SU-DHL-6 (cell line): ENCODE data around the gene S100A9.

Experiments used
- H2AFZ ChIP-seq: fragments of 200-600 bp; sonication (generic); 2 replicates; pipeline ENCODE4 v1.6.1; 2014; ENCODE audit warnings: low read depth, mild to moderate bottlenecking, moderate library complexity, mixed read lengths, antibody characterized with exemption, low read length; ENCODE audit not compliant: severe bottlenecking
- H3F3A ChIP-seq: fragments of 200-600 bp; shearing (Covaris generic); 2 replicates; pipeline ENCODE4 v1.6.0; 2016; ENCODE audit warnings: antibody characterized with exemption, mild to moderate bottlenecking; ENCODE audit not compliant: insufficient read depth
- H3K27ac ChIP-seq: fragments of 200-600 bp; sonication (generic); 2 replicates; pipeline ENCODE4 v1.5.1; 2016; ENCODE audit warnings: low read depth, mild to moderate bottlenecking, low read length, moderate library complexity, mixed read lengths
- H3K27me3 ChIP-seq: fragments of 200-600 bp; sonication (generic), shearing (Covaris generic); 2 replicates; pipeline ENCODE4 v1.6.0; 2014; ENCODE audit warnings: mild to moderate bottlenecking, low read length
- H3K36me3 ChIP-seq: fragments of 200-600 bp; sonication (generic); 2 replicates; pipeline ENCODE4 v1.6.1; 2014; ENCODE audit warnings: mild to moderate bottlenecking, low read length, mixed read lengths
- H3K4me2 ChIP-seq: fragments of 300-600, 200-600 bp; shearing (Covaris generic), sonication (generic); 2 replicates; pipeline ENCODE4 v1.6.0; 2014; ENCODE audit warnings: low read length, low read depth, mild to moderate bottlenecking; ENCODE audit not compliant: poor library complexity, severe bottlenecking
- H3K4me3 ChIP-seq: fragments of 200-600 bp; sonication (generic); 2 replicates; pipeline ENCODE4 v1.5.1; 2014; ENCODE audit warnings: antibody characterized with exemption, low read length, mild to moderate bottlenecking, mixed read lengths; ENCODE audit not compliant: insufficient read depth, poor library complexity, severe bottlenecking
- H3K79me2 ChIP-seq: fragments of 200-600 bp; sonication (generic); 2 replicates; pipeline ENCODE4 v1.6.1; 2014; ENCODE audit warnings: mild to moderate bottlenecking, low read length, moderate library complexity; ENCODE audit not compliant: insufficient read depth
- H3K9ac ChIP-seq: fragments of 200-600 bp; sonication (generic); 2 replicates; pipeline ENCODE4 v1.7.0; 2014; ENCODE audit warnings: mild to moderate bottlenecking, low read length
- H3K9me2 ChIP-seq: fragments of 200-600 bp; sonication (generic); replicated peaks from 2 replicates; pipeline ENCODE4 v1.6.1; 2014; ENCODE audit warnings: low read length; ENCODE audit not compliant: insufficient read depth
- H3K9me3 ChIP-seq: fragments of 200-600 bp; sonication (generic); 2 replicates; pipeline ENCODE4 v1.6.1; 2014; ENCODE audit warnings: low read length, mixed read lengths; ENCODE audit not compliant: insufficient read depth
- H4K20me1 ChIP-seq: fragments of 200-600 bp; sonication (generic); 2 replicates; pipeline ENCODE4 v1.6.1; 2014; ENCODE audit warnings: low read depth, mild to moderate bottlenecking, antibody characterized with exemption, low read length, moderate library complexity, mixed read lengths
- EZH2phosphoT487 ChIP-seq: fragments of 200-600 bp; sonication (generic), shearing (Covaris generic); conservative IDR thresholded peaks from 2 replicates; pipeline ENCODE4 v1.6.1; 2018; ENCODE audit warnings: mild to moderate bottlenecking, antibody characterized with exemption, low read length, moderate library complexity, mixed read lengths
- TF ChIP-seq, protein P1 (sequence below): fragments of 200-600 bp; sonication (generic); IDR thresholded peaks from one replicate; pipeline ENCODE4 v1.5.1; 2017; ENCODE audit warnings: antibody characterized with exemption, mild to moderate bottlenecking, low read length, moderate library complexity; ENCODE audit not compliant: insufficient read depth, poor library complexity, severe bottlenecking

Gene S100A9

GRCh38 chr1:153357853-153358690 lies at the start of gene S100A9:
TSS of gene S100A9 (plus strand) at chr1:153357854. CDS start at chr1:153358284, 430 bp downstream.
- no peaks in the 10 kb centered on the region for H3K79me2 ChIP-seq
- no peaks in the 10 kb centered on the region for H3K27me3 ChIP-seq
- no peak within 1 kb of the TSS for H2AFZ ChIP-seq
- no peak within 1 kb of the TSS for H3K4me3 ChIP-seq
- no peaks in the 10 kb centered on the region for H3F3A ChIP-seq
- no peaks in the 10 kb centered on the region for H4K20me1 ChIP-seq
- no peak for TF ChIP-seq EZH2phosphoT487
- TF ChIP-seq, protein P1, sequence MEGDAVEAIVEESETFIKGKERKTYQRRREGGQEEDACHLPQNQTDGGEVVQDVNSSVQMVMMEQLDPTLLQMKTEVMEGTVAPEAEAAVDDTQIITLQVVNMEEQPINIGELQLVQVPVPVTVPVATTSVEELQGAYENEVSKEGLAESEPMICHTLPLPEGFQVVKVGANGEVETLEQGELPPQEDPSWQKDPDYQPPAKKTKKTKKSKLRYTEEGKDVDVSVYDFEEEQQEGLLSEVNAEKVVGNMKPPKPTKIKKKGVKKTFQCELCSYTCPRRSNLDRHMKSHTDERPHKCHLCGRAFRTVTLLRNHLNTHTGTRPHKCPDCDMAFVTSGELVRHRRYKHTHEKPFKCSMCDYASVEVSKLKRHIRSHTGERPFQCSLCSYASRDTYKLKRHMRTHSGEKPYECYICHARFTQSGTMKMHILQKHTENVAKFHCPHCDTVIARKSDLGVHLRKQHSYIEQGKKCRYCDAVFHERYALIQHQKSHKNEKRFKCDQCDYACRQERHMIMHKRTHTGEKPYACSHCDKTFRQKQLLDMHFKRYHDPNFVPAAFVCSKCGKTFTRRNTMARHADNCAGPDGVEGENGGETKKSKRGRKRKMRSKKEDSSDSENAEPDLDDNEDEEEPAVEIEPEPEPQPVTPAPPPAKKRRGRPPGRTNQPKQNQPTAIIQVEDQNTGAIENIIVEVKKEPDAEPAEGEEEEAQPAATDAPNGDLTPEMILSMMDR, result no peak
- no peaks in the 10 kb centered on the region for H3K36me3 ChIP-seq
- no peaks in the 10 kb centered on the region for H3K9me2 ChIP-seq
- no peak within 1 kb of the TSS for H3K27ac ChIP-seq
- no peaks in the 10 kb centered on the region for H3K9me3 ChIP-seq
- no peak within 1 kb of the TSS for H3K4me2 ChIP-seq
- H3K9ac ChIP-seq, result no peak within 1 kb of the TSS

- no peak for TF ChIP-seq EZH2phosphoT487
- TF ChIP-seq, protein P1, result no peak
- no peaks in the 10 kb centered on the region for H3K27me3 ChIP-seq
- no peaks in the 10 kb centered on the region for H3K9me2 ChIP-seq
- no peaks in the 10 kb centered on the region for H3F3A ChIP-seq
- no peak overlapping the region for H3K4me3 ChIP-seq
- no peak overlapping the region for H3K27ac ChIP-seq
- H3K79me2 ChIP-seq, result no peaks in the 10 kb centered on the region
- H3K9me3 ChIP-seq, result no peaks in the 10 kb centered on the region
- H3K4me2 ChIP-seq, result no peak overlapping the region
- H4K20me1 ChIP-seq, result no peaks in the 10 kb centered on the region
- no peak overlapping the region for H2AFZ ChIP-seq
- H3K9ac ChIP-seq, result no peak overlapping the region
- no peaks in the 10 kb centered on the region for H3K36me3 ChIP-seq
Measured at GRCh38 chr1:153308540-153308939, 49.1 kb upstream of the S100A9 start.

GRCh38 chr1:153309441-153309840 lies 48.2 kb upstream of the S100A9 start:
- H3K9me2 ChIP-seq, result no peaks in the 10 kb centered on the region
- no peak overlapping the region for H3K4me3 ChIP-seq
- TF ChIP-seq, protein P1, result no peak
- TF ChIP-seq EZH2phosphoT487, result no peak
- no peaks in the 10 kb centered on the region for H3K36me3 ChIP-seq
- H4K20me1 ChIP-seq, result no peaks in the 10 kb centered on the region
- H2AFZ ChIP-seq, result no peak overlapping the region
- H3K9me3 ChIP-seq, result no peaks in the 10 kb centered on the region
- H3K27ac ChIP-seq, result no peak overlapping the region
- H3K4me2 ChIP-seq, result no peak overlapping the region
- H3K9ac ChIP-seq, result no peak overlapping the region
- no peaks in the 10 kb centered on the region for H3K27me3 ChIP-seq
- no peaks in the 10 kb centered on the region for H3K79me2 ChIP-seq
- H3F3A ChIP-seq, result no peaks in the 10 kb centered on the region
